HL-60 (cell line): Measurements from ENCODE around the gene FAHD1.
A peak's percentile ranks its signal among the peaks of the same experiment; 100 is the strongest.

Experiments
- DNase-seq, 2 experiments: peaks; one replicate each; pipeline ENCODE4 v3.0.0-alpha.2; 2010 to 2020; ENCODE audit warnings: low read depth in 1 of 2, low spot score in 1 of 2
- H3K27ac ChIP-seq: fragments of 250-450 bp; sonication (Bioruptor Pico); replicated peaks from 2 replicates; pipeline ENCODE4 v1.5.1; 2020; ENCODE audit warnings: mild to moderate bottlenecking, moderate library complexity
- H3K27me3 ChIP-seq: fragments of 250-450 bp; sonication (Bioruptor Pico); 2 replicates; pipeline ENCODE4 v1.5.1; 2021; ENCODE audit warnings: mild to moderate bottlenecking, moderate library complexity; ENCODE audit not compliant: insufficient read depth, poor library complexity, severe bottlenecking
- H3K4me3 ChIP-seq: replicated peaks from 2 replicates; pipeline ENCODE4 v1.5.1; 2011; ENCODE audit warnings: mild to moderate bottlenecking, control low read depth, low read length; ENCODE audit not compliant: insufficient read depth
- GABPA ChIP-seq: IDR thresholded peaks from 2 replicates; pipeline ENCODE4 v1.6.1; 2012; ENCODE audit warnings: low read depth
- POLR2AphosphoS5 ChIP-seq: IDR thresholded peaks from 2 replicates; pipeline ENCODE4 v1.6.1; 2012; ENCODE audit warnings: low read depth
- SPI1 ChIP-seq: IDR thresholded peaks from 2 replicates; pipeline ENCODE4 v1.6.1; 2012; ENCODE audit warnings: low read depth, mild to moderate bottlenecking, borderline replicate concordance
- TF ChIP-seq, protein P1 (sequence below): IDR thresholded peaks from 2 replicates; pipeline ENCODE4 v1.6.1; 2012; ENCODE audit warnings: low read depth; ENCODE audit not compliant: insufficient replicate concordance
- TF ChIP-seq, protein P2 (sequence below): IDR thresholded peaks from one replicate; pipeline ENCODE4 v1.5.1; 2011; ENCODE audit warnings: low read length, control low read depth, inconsistent platforms; ENCODE audit not compliant: insufficient read depth

Gene FAHD1

DNA sequence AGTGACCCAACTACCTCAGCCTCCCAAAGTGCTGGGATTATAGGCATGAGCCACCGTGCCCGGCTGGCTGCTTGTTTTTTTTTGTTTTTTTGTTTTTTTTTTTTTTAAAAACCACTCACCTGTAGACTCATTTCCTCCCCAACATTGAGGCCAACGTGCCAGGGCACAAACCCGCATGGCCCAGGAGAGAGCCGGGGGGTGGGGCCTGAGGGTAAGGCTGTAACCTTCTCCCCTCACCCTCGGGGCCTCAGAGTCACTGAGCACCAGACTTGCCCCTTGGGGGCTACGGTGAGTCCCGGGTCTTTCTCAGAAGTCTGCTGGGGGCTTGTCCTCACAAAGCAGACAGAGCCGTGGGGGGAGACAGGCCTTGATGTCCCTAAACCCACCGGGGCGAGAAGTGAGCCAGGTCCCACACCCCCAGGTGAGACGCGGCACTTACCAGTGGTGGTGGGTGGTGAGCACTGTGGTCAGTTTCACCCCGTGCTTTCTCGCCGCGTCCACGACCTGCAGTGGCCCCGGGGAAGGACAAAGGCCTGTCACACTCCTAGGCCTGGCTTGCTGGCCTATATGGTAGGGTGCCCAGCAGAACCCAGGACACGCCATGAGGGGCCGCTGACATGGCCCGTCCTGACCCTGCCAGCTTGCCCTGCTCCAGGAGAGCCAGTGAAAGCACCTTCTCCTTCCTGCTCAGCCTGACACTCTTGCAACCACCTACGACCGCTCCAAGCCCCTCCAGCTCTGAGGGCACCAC is 5.0 kb upstream of the FAHD1 start:
- no peak overlapping the region for H3K27ac ChIP-seq
- H3K27me3 ChIP-seq: no peaks in the 10 kb centered on the region
- no peak overlapping the region for H3K4me3 ChIP-seq
- TF ChIP-seq, protein P1, sequence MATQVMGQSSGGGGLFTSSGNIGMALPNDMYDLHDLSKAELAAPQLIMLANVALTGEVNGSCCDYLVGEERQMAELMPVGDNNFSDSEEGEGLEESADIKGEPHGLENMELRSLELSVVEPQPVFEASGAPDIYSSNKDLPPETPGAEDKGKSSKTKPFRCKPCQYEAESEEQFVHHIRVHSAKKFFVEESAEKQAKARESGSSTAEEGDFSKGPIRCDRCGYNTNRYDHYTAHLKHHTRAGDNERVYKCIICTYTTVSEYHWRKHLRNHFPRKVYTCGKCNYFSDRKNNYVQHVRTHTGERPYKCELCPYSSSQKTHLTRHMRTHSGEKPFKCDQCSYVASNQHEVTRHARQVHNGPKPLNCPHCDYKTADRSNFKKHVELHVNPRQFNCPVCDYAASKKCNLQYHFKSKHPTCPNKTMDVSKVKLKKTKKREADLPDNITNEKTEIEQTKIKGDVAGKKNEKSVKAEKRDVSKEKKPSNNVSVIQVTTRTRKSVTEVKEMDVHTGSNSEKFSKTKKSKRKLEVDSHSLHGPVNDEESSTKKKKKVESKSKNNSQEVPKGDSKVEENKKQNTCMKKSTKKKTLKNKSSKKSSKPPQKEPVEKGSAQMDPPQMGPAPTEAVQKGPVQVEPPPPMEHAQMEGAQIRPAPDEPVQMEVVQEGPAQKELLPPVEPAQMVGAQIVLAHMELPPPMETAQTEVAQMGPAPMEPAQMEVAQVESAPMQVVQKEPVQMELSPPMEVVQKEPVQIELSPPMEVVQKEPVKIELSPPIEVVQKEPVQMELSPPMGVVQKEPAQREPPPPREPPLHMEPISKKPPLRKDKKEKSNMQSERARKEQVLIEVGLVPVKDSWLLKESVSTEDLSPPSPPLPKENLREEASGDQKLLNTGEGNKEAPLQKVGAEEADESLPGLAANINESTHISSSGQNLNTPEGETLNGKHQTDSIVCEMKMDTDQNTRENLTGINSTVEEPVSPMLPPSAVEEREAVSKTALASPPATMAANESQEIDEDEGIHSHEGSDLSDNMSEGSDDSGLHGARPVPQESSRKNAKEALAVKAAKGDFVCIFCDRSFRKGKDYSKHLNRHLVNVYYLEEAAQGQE: no peak
- TF ChIP-seq, protein P2, sequence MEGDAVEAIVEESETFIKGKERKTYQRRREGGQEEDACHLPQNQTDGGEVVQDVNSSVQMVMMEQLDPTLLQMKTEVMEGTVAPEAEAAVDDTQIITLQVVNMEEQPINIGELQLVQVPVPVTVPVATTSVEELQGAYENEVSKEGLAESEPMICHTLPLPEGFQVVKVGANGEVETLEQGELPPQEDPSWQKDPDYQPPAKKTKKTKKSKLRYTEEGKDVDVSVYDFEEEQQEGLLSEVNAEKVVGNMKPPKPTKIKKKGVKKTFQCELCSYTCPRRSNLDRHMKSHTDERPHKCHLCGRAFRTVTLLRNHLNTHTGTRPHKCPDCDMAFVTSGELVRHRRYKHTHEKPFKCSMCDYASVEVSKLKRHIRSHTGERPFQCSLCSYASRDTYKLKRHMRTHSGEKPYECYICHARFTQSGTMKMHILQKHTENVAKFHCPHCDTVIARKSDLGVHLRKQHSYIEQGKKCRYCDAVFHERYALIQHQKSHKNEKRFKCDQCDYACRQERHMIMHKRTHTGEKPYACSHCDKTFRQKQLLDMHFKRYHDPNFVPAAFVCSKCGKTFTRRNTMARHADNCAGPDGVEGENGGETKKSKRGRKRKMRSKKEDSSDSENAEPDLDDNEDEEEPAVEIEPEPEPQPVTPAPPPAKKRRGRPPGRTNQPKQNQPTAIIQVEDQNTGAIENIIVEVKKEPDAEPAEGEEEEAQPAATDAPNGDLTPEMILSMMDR: no peak
- TF ChIP-seq SPI1 (no peak), GABPA (no peak), POLR2AphosphoS5 (no peak)
- no peak for DNase-seq

DNA sequence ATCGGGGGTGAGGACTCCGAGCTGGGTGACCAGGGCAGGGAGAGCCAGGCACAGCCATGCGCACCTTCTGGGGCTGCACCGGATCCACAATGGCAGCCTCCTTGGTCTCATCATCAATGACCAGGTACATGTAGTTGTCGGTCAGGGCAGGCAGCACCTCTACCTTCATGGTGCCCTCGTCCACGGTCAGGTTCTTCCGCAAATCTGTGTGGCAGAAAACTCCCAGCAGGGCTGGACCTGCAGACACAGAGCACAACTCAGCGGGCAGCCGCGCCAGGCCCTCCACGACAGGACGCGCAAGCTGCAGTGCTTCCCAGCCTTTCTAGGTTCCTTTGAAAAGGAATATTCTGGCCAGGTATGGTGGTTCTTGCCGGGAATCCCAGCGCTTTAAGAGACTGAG is 4.2 kb upstream of the FAHD1 start:
- TF ChIP-seq POLR2AphosphoS5 (no peak), SPI1 (no peak), GABPA (no peak)
- TF ChIP-seq, protein P1: no peak
- TF ChIP-seq, protein P2: no peak
- H3K27me3 ChIP-seq: no peaks in the 10 kb centered on the region
- no peak for DNase-seq
- no peak overlapping the region for H3K27ac ChIP-seq
- no peak overlapping the region for H3K4me3 ChIP-seq

DNA sequence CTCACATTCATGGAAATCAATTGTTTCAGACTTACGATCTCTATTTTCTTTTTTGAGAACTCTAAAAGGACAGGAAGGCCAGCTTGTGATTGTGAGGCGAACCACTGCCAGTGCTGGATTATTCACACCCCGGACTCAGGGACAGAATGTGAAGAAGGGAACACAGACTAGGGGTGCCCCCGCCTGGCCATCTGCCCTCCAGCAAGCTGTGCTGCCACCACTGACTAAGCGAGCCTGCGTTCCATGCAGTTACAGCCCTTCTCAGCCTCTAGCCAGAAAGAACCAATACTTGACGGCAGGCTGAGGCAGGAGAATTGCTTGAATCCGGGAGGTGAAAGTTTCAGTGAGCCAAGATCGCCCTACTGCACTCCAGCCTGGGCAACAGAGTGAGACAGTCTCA is 3.2 kb upstream of the FAHD1 start:
- DNase-seq: peak; percentile 64 to 83
- H3K27ac ChIP-seq: no peak overlapping the region
- no peaks in the 10 kb centered on the region for H3K27me3 ChIP-seq
- TF ChIP-seq, protein P2: peak; percentile 50
- TF ChIP-seq POLR2AphosphoS5: no peak
- H3K4me3 ChIP-seq: no peak overlapping the region

DNA sequence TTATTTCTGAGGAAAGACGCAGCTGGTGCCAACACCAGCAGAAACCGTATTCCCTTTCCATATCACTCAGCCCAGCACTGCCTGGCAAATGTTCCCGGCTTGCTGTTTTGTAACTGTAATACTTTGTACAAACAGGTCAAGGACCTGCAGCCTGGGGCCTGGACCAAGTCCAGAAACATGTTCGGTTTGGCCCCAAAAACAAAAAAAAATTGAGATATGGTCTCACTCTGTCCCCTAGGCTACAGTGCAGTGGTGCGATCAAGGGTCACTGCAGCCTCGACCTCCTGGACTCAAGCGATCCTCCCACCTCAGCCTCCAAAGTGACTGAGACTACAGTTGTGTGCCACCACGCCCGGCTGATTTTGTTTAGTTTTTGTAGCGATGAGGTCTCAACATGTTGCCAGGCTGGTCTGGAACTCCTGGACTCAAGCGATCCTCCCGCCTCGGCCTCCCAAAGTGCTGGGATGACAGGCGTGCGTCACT is 1.6 kb upstream of the FAHD1 start:
- H3K27me3 ChIP-seq: no peaks in the 10 kb centered on the region
- peak overlapping the region; percentile 54 for H3K4me3 ChIP-seq
- DNase-seq: no peak
- TF ChIP-seq POLR2AphosphoS5 (no peak), GABPA (no peak)
- TF ChIP-seq, protein P2: no peak
- TF ChIP-seq, protein P1: no peak
- H3K27ac ChIP-seq: no peak overlapping the region
